GM12864 (cell line): ENCODE results near the gene ATP2B3.

ENCODE experiments used
- DNase-seq: peaks from one replicate; pipeline ENCODE4 v3.0.0-alpha.2; 2011; ENCODE audit warnings: low read depth
- H3K4me3 ChIP-seq: 2 replicates; pipeline ENCODE4 v1.5.1; 2011; ENCODE audit warnings: mild to moderate bottlenecking, low read depth, low read length, control low read depth
- CTCF ChIP-seq: IDR thresholded peaks from 2 replicates; pipeline ENCODE4 v1.5.1; 2011; ENCODE audit warnings: low read depth, mild to moderate bottlenecking, moderate library complexity, low read length, control low read depth, inconsistent platforms; ENCODE audit errors: missing control alignments

The ATP2B3 gene

DNA sequence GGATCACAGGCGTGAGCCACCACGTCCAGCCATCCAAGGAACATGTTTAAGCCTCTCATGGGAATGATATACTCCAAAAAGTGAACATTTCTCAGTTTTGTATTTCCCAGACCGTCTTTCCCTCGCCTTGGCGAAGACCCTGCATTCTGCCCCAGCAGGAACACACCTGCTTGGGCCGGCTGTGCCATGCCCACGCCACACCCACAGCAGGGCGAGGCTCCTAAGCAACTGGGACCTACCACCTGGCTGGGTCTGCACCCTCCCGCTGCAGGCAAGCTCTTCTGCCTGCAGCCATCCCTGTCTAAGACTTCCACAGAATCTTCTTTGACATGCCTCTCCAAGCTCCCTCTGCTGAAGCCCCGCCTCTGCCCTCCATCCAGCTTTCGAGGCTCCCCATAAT is 77.9 kb downstream of the ATP2B3 start:
- TF ChIP-seq CTCF, result no peak
- H3K4me3 ChIP-seq, result no peak overlapping the region
- no peak for DNase-seq

DNA sequence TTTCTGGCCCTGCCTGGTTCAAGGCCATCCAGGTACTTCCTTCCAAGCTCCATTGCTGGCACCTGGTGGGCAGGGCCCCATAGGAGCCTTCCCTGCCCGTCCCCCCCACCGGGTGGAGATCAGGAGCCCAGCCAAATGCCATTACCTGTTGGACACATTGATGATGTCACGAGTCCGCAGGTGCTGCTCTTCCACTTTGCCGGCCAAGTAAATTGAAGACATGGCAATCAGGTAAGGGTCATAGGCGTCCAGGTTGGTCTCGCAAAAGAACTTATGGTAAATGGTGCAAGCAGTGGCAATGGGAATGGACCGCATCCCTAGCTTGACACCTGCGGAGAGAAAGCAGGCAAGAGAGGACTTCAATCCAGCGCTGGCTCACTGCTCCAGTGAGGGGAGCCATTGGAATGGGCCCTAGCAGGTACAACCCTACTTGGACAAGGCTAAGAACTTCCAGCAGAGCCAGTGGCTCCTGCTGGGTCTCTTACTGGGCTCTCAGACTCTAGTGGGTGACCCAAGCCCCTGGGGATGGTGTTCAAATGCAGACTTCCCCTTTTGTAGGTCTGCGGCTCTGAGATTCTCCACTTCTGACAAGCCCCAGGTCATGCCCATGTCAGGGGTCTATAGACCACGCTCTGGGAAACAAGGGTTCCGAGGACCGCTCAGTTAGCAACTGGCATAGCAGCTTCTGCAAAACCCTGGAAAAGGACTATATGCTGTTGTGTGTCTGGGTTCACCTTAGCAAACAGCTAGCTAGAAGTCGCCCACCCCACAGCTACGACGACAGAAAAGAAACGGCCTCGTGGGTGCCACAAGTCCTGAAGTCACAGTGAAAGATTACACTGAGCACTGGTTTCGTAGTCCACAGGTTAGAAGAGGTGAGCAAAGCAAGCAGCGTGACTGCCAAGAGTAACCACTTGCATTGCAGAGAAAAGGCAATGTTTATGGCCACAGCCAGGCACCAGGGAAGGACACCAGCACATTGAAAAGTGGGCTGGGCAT is 78.7 kb downstream of the ATP2B3 start:
- DNase-seq, result no peak
- no peak overlapping the region for H3K4me3 ChIP-seq
- no peak for TF ChIP-seq CTCF

- H3K4me3 ChIP-seq, result no peak overlapping the region; the same call in none of the 2 replicates
- no peak for TF ChIP-seq CTCF
- DNase-seq, result no peak
Measured at GRCh38 chrX:153596981-153597750, 79.7 kb downstream of the ATP2B3 start.

DNA sequence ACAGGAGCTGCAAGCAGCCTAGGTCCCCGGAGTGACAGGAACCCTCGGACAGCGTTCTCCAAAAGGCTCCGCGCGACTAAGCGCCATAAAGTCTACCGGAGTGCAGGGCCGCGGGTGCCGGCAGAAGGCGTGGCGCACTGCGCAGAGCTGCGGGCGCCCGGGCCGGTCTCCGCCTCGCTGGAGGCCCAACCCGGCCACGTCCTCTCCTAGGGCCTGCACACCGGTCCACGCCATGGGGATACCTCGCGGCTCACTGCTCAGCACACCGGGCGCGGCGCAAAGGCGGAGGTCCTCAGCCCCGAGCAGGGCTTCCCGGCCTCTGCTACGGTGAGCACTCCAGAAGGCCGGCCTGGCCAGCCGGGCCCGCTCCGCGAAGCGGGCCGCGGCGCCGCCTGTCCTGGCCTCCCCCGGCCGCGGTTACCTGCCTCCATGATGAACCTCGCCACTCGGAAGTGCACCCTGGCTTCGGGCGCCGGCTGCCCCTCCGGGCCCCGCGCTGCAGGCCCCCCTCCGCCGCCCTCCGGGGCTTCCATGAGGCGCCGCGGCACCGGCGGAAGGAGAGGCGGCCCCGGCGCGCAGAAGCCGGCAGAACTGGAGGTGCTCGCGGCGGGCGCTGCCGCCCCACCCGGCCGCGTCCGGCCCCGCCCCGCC is 81.2 kb downstream of the ATP2B3 start, which contains the start of gene CCNQ:
TSS of gene CCNQ (minus strand) at position 599 of the 651 bp plus-strand sequence. CDS start at position 533, 66 bp downstream.
- peak within 1 kb of the TSS; percentile 84 for H3K4me3 ChIP-seq
- DNase-seq, result no peak
- TF ChIP-seq CTCF, result no peak

DNA sequence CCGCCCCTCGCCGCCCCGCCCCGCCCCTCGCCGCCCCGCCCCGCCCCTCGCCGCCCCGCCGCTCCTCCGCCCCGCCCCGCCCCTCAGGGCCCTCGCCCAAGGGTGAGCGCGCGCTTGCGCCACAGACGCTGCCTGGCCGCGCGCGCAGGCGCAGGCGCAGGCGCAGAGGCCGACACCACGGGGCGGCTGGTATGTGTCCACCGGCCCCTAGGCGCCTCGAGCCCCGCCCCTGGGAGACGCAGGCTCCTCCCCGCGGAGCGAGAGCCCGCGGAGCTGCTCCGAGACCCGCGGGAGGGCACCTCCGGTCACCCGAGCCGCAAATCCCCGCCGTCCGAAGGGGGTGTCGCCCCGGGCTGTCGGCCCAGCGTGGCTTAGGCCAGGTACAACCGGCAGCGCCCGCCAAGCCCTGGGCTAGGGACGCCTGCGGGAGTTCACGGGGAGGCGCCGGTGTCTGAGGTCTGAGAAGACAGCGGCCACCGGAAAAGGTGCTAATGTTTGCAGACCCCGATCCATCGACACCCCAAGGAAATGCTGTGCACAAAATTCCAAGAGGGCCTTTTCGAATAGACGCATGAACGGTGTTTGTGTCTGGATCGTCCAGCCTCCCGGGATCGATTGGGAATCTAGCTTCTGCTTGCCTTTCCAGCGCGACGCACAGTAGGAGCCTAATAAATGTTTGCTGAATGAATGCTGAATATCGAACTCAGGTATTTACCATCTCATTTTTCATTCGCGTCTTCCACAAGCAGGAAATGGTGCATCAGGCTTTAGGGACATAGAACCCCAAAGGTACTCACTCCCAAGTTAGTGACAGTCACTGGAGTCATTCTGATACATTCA is 82.0 kb downstream of the ATP2B3 start:
- TF ChIP-seq CTCF, result no peak
- DNase-seq, result peak; percentile 45

DNA sequence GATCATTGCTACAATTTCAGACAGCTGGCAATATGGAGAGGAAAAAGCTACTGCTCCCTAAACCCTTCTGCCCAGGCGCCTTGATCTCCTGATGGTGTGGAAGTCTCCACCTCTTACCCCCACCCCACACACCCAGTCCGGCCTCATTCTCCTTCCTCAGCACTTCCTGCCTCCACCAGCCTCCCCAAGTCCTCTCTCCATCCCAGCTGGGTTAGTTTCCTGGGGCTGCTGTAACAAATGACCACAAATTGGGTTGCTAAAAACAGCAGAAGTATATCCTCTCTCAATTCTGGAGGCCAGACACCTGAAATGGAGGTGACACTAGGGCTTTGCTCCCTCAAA is 82.6 kb downstream of the ATP2B3 start:
- H3K4me3 ChIP-seq, result peak overlapping the region; percentile 61
- TF ChIP-seq CTCF, result no peak
- DNase-seq, result no peak

More for the DNA sequence above, 82.0 kb downstream of the ATP2B3 start:
- H3K4me3 ChIP-seq, result peak overlapping the region; percentile 61
